GM19452 (cell line): ENCODE measurements around the gene NDUFA7.
"Not testable (repeated sequence)": the region's sequence is repeated elsewhere in the genome, so short reads cannot be mapped to it uniquely, and the experiment has no call there.

Experiments used
- ATAC-seq: cut with Tn5 transposase; IDR thresholded peaks from one replicate; pipeline ENCODE4 v1.9.1; 2021; ENCODE audit not compliant: unreplicated experiment

NDUFA7 gene

GRCh38 chr19:8320564-8321066 is 560 bp downstream of the NDUFA7 start:
- no peak for ATAC-seq

GRCh38 chr19:8319807-8320520 is 1.2 kb downstream of the NDUFA7 start:
- no peak for ATAC-seq

GRCh38 chr19:8318835-8319234 is 2.3 kb downstream of the NDUFA7 start:
- not testable (repeated sequence) for ATAC-seq

- ATAC-seq, result no peak
Measured at GRCh38 chr19:8316351-8317125, 4.6 kb downstream of the NDUFA7 start.

- ATAC-seq, result not testable (repeated sequence)
Measured at GRCh38 chr19:8314981-8315640, 6.1 kb downstream of the NDUFA7 start.

- ATAC-seq, result no peak
Measured at GRCh38 chr19:8311461-8312260, 9.5 kb downstream of the NDUFA7 start.

- ATAC-seq, result no peak
Measured at GRCh38 chr19:8310342-8311055, 10.7 kb downstream of the NDUFA7 start.

- ATAC-seq, result no peak
Measured at GRCh38 chr19:8308891-8309291, 12.3 kb downstream of the NDUFA7 start.

- peak; percentile 79 for ATAC-seq
Measured at GRCh38 chr19:8307965-8308866, 13.0 kb downstream of the NDUFA7 start, which contains the start of gene CD320. TSS of gene CD320 (minus strand) at chr19:8308358. CDS start at chr19:8308290, 68 bp downstream.

- ATAC-seq, result no peak
Measured at GRCh38 chr19:8307400-8307964, 13.7 kb downstream of the NDUFA7 start.

- no peak for ATAC-seq
Measured at GRCh38 chr19:8306235-8307054, 14.7 kb downstream of the NDUFA7 start.

- no peak for ATAC-seq
Measured at GRCh38 chr19:8305798-8306197, 15.4 kb downstream of the NDUFA7 start.

- ATAC-seq, result no peak
Measured at GRCh38 chr19:8304841-8305621, 16.1 kb downstream of the NDUFA7 start.

- ATAC-seq, result no peak
Measured at GRCh38 chr19:8302734-8303133, 18.4 kb downstream of the NDUFA7 start.

GRCh38 chr19:8302357-8302691 is 18.9 kb downstream of the NDUFA7 start:
- no peak for ATAC-seq

GRCh38 chr19:8291337-8291736 is 29.8 kb downstream of the NDUFA7 start:
- not testable (repeated sequence) for ATAC-seq

GRCh38 chr19:8276508-8276907 is 44.7 kb downstream of the NDUFA7 start:
- ATAC-seq, result not testable (repeated sequence)
